Naive thymus-derived CD4-positive, alpha-beta T cell (primary cell): ENCODE results near the gene PRDM2. TPM values are rescaled to one million over a fixed set of nuclear protein-coding genes. Genes with fewer than 3 reads are reported as not detected.
A peak's percentile ranks its signal among the peaks of the same experiment; 100 is the strongest.
"Not testable (repeated sequence)": the region's sequence is repeated elsewhere in the genome, so short reads cannot be mapped to it uniquely, and the experiment has no call there.

Source experiments
- ATAC-seq: fragments of 150-1000 bp; cut with Tn5 transposase; 2 replicates; pipeline ENCODE4 v1.10.0; 2021; ENCODE audit warnings: mild to moderate bottlenecking, moderate library complexity
- CTCF ChIA-PET: fragments of 350-600 bp; sonication (Branson Sonifier 250); formaldehyde crosslinking; loops from one replicate; lab custom pipeline; 2021; ENCODE audit warnings: antibody characterized with exemption; lab: Charles Lee
- POLR2A ChIA-PET: fragments of 350-600 bp; sonication (Branson Sonifier 250); formaldehyde crosslinking; loops from one replicate; lab custom pipeline; 2021; ENCODE audit warnings: antibody characterized with exemption, inconsistent platforms; lab: Charles Lee
- DNase-seq, 9 donors: peaks; one replicate each; pipeline versions ENCODE4 v3.0.0 to v3.0.0-alpha.2; 2020 to 2022; ENCODE audit warnings: mixed read lengths in 1 of 9
- H3K27ac ChIP-seq: one replicate; pipeline ENCODE4 v1.7.0; 2013; ENCODE audit warnings: mild to moderate bottlenecking, low read depth, low read length, moderate library complexity
- H3K27me3 ChIP-seq, 2 donors: one replicate each; pipeline ENCODE4 v1.7.0; 2013; ENCODE audit warnings: low read length in 2 of 2, mild to moderate bottlenecking in 2 of 2, moderate library complexity in 2 of 2; ENCODE audit not compliant: control insufficient read depth in 2 of 2, insufficient read depth in 2 of 2
- H3K36me3 ChIP-seq, 3 experiments: 1 replicate in 2 of 3; 2 replicates in 1 of 3; pipeline ENCODE4 v1.7.0; 2013; ENCODE audit warnings: low read length in 3 of 3, mild to moderate bottlenecking in 3 of 3, moderate library complexity in 1 of 3; ENCODE audit not compliant: insufficient read depth in 3 of 3, control insufficient read depth in 2 of 3
- H3K4me1 ChIP-seq, 2 donors: one replicate each; pipeline ENCODE4 v1.7.0; 2013; ENCODE audit warnings: low read length in 2 of 2, mild to moderate bottlenecking in 2 of 2, moderate library complexity in 1 of 2; ENCODE audit not compliant: control insufficient read depth in 2 of 2, insufficient read depth in 2 of 2
- H3K4me3 ChIP-seq: 2 replicates; pipeline ENCODE4 v1.7.0; 2013; ENCODE audit warnings: mild to moderate bottlenecking, low read length
- H3K9me3 ChIP-seq, 3 experiments: 1 replicate in 2 of 3; 2 replicates in 1 of 3; pipeline ENCODE4 v1.7.0; 2013; ENCODE audit warnings: low read length in 3 of 3; ENCODE audit not compliant: control insufficient read depth in 2 of 3
- H3K27ac Mint-ChIP-seq, 9 donors: one replicate each; pipeline ENCODE4 v1.8.0; 2020 to 2022; ENCODE audit warnings: mixed read lengths in 9 of 9, mild to moderate bottlenecking in 8 of 9, moderate library complexity in 5 of 9, inconsistent platforms in 2 of 9
- H3K27me3 Mint-ChIP-seq, 5 donors: one replicate each; pipeline ENCODE4 v1.8.0; 2021 to 2022; ENCODE audit warnings: mixed read lengths in 5 of 5, mild to moderate bottlenecking in 1 of 5
- H3K36me3 Mint-ChIP-seq, 5 donors: one replicate each; pipeline ENCODE4 v1.8.0; 2020 to 2022; ENCODE audit warnings: mixed read lengths in 5 of 5, mild to moderate bottlenecking in 3 of 5, inconsistent platforms in 1 of 5
- H3K4me1 Mint-ChIP-seq, 7 donors: one replicate each; pipeline ENCODE4 v1.8.0; 2020 to 2022; ENCODE audit warnings: mixed read lengths in 7 of 7, mild to moderate bottlenecking in 3 of 7, inconsistent platforms in 1 of 7
- H3K4me3 Mint-ChIP-seq, 10 donors: one replicate each; pipeline ENCODE4 v1.8.0; 2020 to 2022; ENCODE audit warnings: mild to moderate bottlenecking in 10 of 10, mixed read lengths in 10 of 10, moderate library complexity in 6 of 10, inconsistent platforms in 2 of 10
- H3K9me3 Mint-ChIP-seq, 11 donors: one replicate each; pipeline ENCODE4 v1.8.0; 2020 to 2022; ENCODE audit warnings: mixed read lengths in 11 of 11, mild to moderate bottlenecking in 4 of 11, inconsistent platforms in 1 of 11, moderate library complexity in 1 of 11
- intact Hi-C, 2 donors: fragments of 100-400 bp; cut with micrococcal nuclease; formaldehyde crosslinking; loops; one replicate each; pipeline ENCODE4 v1.15.1; 2023
- polyA plus RNA-seq, 2 donors: library from polyadenylated mRNA; unstranded; fragments of 300-500 nt; fragmentation: Illumina TruSeq; gene quantifications; one replicate each; pipeline ENCODE4 v1.2.3, GENCODE V29; 2021
- total RNA-seq, 6 experiments: library from RNA in 5 of 6; stranded (reverse) in 5 of 6; gene quantifications; 1 replicate in 5 of 6; 2 replicates in 1 of 6; pipeline ENCODE4 v1.2.3 and lab custom pipeline; 2021 to 2026

Gene PRDM2
- total and polyA plus RNA-seq, 7 experiments from 2014 or later, result 16.3 to 142 (median 114) TPM

GRCh38 chr1:13708380-13708982, 8.5 kb downstream of the PRDM2 start:
- no peak overlapping the region for H3K27ac ChIP-seq
- H3K4me1 ChIP-seq, result peaks cover under 1 to 4% of the 10 kb centered on the region in 2 donors
- Mint-ChIP-seq H3K27me3 (no peaks in the 10 kb centered on the region), H3K9me3 (no peaks in the 10 kb centered on the region), H3K27ac (peak overlapping the region in 2 of 9 donors; percentile 2 to 30), H3K36me3 (peaks cover 0 to 13% (median 5%) of the 10 kb centered on the region in 5 donors), H3K4me1 (peaks cover 25 to 94% (median 85%) of the 10 kb centered on the region in 7 donors), H3K4me3 (peak overlapping the region in 7 of 10 donors; percentile 1 to 43 (median 1))
- DNase-seq, result no peak
- ChIA-PET CTCF (interaction anchor here (1.1 kb wide), 1 partner anchor 18 kb away, joined by 4 read pairs; no protein-coding TSS in a partner anchor), POLR2A (interaction anchor here (0.6 to 2.3 kb wide), 2 partner anchors 38 to 41 kb away, joined by 6 to 8 read pairs; no protein-coding TSS in a partner anchor)
- no peaks in the 10 kb centered on the region for H3K27me3 ChIP-seq
- H3K36me3 ChIP-seq, result no peaks in the 10 kb centered on the region
- H3K4me3 ChIP-seq, result no peak overlapping the region
- intact Hi-C loops, result no loop called here
- ATAC-seq, result no peak
- no peaks in the 10 kb centered on the region for H3K9me3 ChIP-seq

DNA sequence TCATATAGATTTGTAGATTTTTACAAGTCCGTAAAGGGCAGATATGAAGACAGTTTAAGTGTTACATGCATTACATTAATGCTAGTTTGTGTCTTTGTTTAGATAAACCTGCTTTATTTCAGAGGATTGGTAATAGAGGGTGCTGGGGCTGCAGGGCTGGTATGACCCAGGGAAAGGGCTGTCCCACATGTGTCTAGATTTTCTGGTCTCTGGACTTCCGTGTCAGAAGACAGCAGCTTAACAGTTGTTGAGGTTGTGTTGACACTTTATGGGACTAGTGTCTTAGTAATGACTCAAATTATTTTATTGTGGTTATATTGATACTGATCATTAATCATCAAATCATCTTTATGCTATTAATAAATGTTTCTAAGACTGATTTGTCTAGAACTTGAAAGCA, 10.1 kb downstream of the PRDM2 start:
- POLR2A ChIA-PET, result interaction anchor here (1.0 kb wide), 1 partner anchor 20 kb away, joined by 3 read pairs; no protein-coding TSS in a partner anchor
- peak overlapping the region in 1 of 10 donors; percentile 13 for H3K4me3 Mint-ChIP-seq
- no peaks in the 10 kb centered on the region for H3K27me3 ChIP-seq

DNA sequence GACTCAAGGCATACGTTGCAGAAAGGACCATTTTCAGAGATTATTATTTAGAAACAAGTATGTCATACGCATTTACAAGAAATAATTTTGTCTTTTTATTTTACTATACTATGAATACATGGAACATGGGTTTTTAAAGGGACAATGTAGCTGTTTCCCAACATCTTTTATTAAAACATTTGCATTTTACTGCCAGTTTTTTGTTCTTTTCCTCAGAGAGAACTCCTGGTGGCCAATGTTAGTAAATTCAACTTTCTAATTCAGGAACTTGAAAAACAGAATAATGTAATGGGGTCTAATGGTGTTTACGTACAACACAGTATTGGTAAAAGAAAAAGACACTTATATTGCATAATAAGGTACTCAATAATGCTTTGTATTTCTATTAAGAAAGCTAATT, 14.9 kb downstream of the PRDM2 start:
- CTCF ChIA-PET, result interaction anchor here (0.7 to 1.2 kb wide), 3 partner anchors 24 to 50 kb away, joined by 3 read pairs; no protein-coding TSS in a partner anchor
- Mint-ChIP-seq H3K36me3 (peaks cover 0 to 31% (median 17%) of the 10 kb centered on the region in 5 donors), H3K27me3 (no peaks in the 10 kb centered on the region), H3K4me1 (peaks cover 11 to 72% (median 45%) of the 10 kb centered on the region in 7 donors), H3K4me3 (no peak overlapping the region), H3K9me3 (peaks cover 0 to 2% (median 0%) of the 10 kb centered on the region in 11 donors), H3K27ac (peak overlapping the region in 1 of 9 donors; percentile 13)
- DNase-seq (no peak), ATAC-seq (no peak)
- Histone ChIP-seq H3K27ac (no peak overlapping the region), H3K4me3 (no peak overlapping the region), H3K36me3 (no peaks in the 10 kb centered on the region), H3K27me3 (no peaks in the 10 kb centered on the region), H3K4me1 (no peaks in the 10 kb centered on the region), H3K9me3 (no peaks in the 10 kb centered on the region)
- intact Hi-C loops, result no loop called here
- POLR2A ChIA-PET, result interaction anchor here (0.6 to 0.9 kb wide), 3 partner anchors 22 to 34 kb away, joined by 3 read pairs; no protein-coding TSS in a partner anchor

More for the DNA sequence above, 10.1 kb downstream of the PRDM2 start:
- ATAC-seq (no peak), DNase-seq (no peak)
- Mint-ChIP-seq H3K27me3 (no peaks in the 10 kb centered on the region), H3K36me3 (peaks cover 0 to 20% (median 6%) of the 10 kb centered on the region in 5 donors), H3K4me1 (peaks cover 22 to 88% (median 71%) of the 10 kb centered on the region in 7 donors), H3K27ac (peak overlapping the region in 2 of 9 donors; percentile 6 to 34), H3K9me3 (no peaks in the 10 kb centered on the region)
- H3K27ac ChIP-seq, result no peak overlapping the region
- CTCF ChIA-PET, result no interaction called here
- intact Hi-C loops, result no loop called here
- H3K4me3 ChIP-seq, result no peak overlapping the region
- H3K9me3 ChIP-seq, result no peaks in the 10 kb centered on the region
- H3K4me1 ChIP-seq, result peaks cover 0 to 4% of the 10 kb centered on the region in 2 donors
- H3K36me3 ChIP-seq, result no peaks in the 10 kb centered on the region

DNA sequence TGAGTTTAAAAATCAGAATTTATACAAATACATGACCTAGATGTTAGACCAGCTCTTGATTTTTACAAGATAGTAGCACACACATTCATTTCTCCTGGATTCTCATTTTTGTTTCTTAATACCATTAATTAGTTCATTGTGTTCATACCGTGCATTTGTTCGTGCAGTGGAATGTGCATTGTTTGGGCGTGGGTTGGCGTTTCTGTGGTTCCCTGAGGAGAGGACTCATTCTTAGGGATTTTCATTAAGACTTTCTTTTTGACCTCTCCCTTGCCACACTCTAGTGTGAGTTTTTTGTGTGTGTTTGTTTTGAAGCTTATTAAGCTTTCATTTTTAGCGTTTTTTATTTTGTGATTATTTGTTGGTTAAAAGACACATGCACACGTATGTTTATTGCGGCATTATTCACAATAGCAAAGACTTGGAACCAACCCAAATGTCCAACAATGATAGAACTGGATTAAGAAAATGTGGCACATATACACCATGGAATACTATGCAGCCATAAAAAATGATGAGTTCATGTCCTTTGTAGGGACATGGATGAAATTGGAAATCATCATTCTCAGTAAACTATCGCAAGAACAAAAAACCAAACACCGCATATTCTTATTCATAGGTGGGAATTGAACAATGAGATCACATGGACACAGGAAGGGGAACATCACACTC, 15.8 kb downstream of the PRDM2 start:
- H3K36me3 ChIP-seq, H3K27ac Mint-ChIP-seq, H3K27me3 ChIP-seq, H3K27ac ChIP-seq, H3K4me1 ChIP-seq, H3K27me3 Mint-ChIP-seq, DNase-seq, H3K4me3 Mint-ChIP-seq, H3K4me3 ChIP-seq, H3K9me3 ChIP-seq, intact Hi-C loops, H3K9me3 Mint-ChIP-seq, ATAC-seq: not testable (repeated sequence)
- POLR2A ChIA-PET, result interaction anchor here (0.6 to 1.0 kb wide), 5 partner anchors 9 to 33 kb away, joined by 3 to 6 read pairs (median 3); no protein-coding TSS in a partner anchor
- Mint-ChIP-seq H3K4me1 (peaks cover 12 to 69% (median 39%) of the 10 kb centered on the region in 7 donors), H3K36me3 (peaks cover 0 to 31% (median 17%) of the 10 kb centered on the region in 5 donors)
- CTCF ChIA-PET, result interaction anchor here (1.2 kb wide), 2 partner anchors 41 to 49 kb away, joined by 3 read pairs; no protein-coding TSS in a partner anchor

- H3K4me1 ChIP-seq, result peaks cover 6 to 18% of the 10 kb centered on the region in 2 donors
- peaks cover 16 to 87% (median 55%) of the 10 kb centered on the region in 7 donors for H3K4me1 Mint-ChIP-seq
- H3K9me3 ChIP-seq, result no peaks in the 10 kb centered on the region
- ChIA-PET POLR2A (interaction anchor here (2.3 kb wide), 1 partner anchor 27 kb away, joined by 8 read pairs; no protein-coding TSS in a partner anchor), CTCF (no interaction called here)
- ATAC-seq, result no peak
- peak overlapping the region in 6 of 9 donors; percentile 7 to 83 (median 46) for H3K27ac Mint-ChIP-seq
- H3K4me3 Mint-ChIP-seq, result no peak overlapping the region
- no peak overlapping the region for H3K4me3 ChIP-seq
- no peaks in the 10 kb centered on the region for H3K27me3 Mint-ChIP-seq
- intact Hi-C loops, result no loop called here
- H3K27me3 ChIP-seq, result no peaks in the 10 kb centered on the region
- no peaks in the 10 kb centered on the region for H3K36me3 ChIP-seq
- H3K9me3 Mint-ChIP-seq, result no peaks in the 10 kb centered on the region
- no peak overlapping the region for H3K27ac ChIP-seq
- H3K36me3 Mint-ChIP-seq, result peaks cover 0 to 14% (median 7%) of the 10 kb centered on the region in 5 donors
- no peak for DNase-seq
Measured at GRCh38 chr1:13722808-13723360, 22.9 kb downstream of the PRDM2 start.

DNA sequence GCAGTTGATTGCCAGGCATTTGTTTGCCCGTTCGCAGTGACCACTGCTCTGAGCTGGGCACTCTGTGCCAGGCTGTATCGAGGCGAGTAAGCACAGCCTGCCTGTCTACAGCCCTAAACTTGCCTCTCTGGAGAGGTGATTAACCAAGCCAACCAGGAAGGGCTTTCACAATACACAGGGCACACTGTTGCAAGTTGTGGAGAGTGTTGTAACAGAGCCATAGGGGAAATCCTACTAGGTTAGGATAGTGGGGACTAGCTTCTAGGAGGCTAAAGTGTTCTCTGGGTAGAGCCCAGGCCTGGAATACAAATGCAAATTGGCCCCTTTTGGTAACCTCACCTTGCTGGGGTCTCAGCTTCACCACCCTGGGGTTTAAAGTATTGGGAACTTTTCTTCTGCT, 23.8 kb downstream of the PRDM2 start:
- Histone ChIP-seq H3K36me3 (no peaks in the 10 kb centered on the region), H3K4me3 (no peak overlapping the region), H3K27ac (no peak overlapping the region), H3K9me3 (no peaks in the 10 kb centered on the region), H3K4me1 (peaks cover 6 to 18% of the 10 kb centered on the region in 2 donors), H3K27me3 (no peaks in the 10 kb centered on the region)
- DNase-seq, result no peak
- ChIA-PET POLR2A (interaction anchor here (1.2 kb wide), 1 partner anchor 24 kb away, joined by 3 read pairs; no protein-coding TSS in a partner anchor), CTCF (interaction anchor here (0.6 to 3.8 kb wide), 2 partner anchors 57 to 61 kb away, joined by 3 to 39 read pairs; no protein-coding TSS in a partner anchor)
- peak; percentile 72 for ATAC-seq
- H3K27ac Mint-ChIP-seq, result peak overlapping the region in 6 of 9 donors; percentile 14 to 81 (median 58)
- intact Hi-C loops, result no loop called here
- peaks cover 0 to 10% (median under 1%) of the 10 kb centered on the region in 5 donors for H3K36me3 Mint-ChIP-seq
- peak overlapping the region in 1 of 10 donors; percentile 6 for H3K4me3 Mint-ChIP-seq
- H3K27me3 Mint-ChIP-seq, result no peaks in the 10 kb centered on the region
- no peaks in the 10 kb centered on the region for H3K9me3 Mint-ChIP-seq
- H3K4me1 Mint-ChIP-seq, result peaks cover 24 to 87% (median 55%) of the 10 kb centered on the region in 7 donors
